H9 (cell line): ENCODE results near the gene ZNF423. TPM values are rescaled to one million over a fixed set of nuclear protein-coding genes. Genes with fewer than 3 reads are reported as not detected.

Experiments used
- DNase-seq: peaks from one replicate; pipeline ENCODE4 v3.0.0-alpha.2; 2017
- H2AFZ ChIP-seq: one replicate; pipeline ENCODE4 v1.6.1; 2013; ENCODE audit warnings: mild to moderate bottlenecking, low read length, control low read depth, moderate library complexity
- H2AK5ac ChIP-seq: 2 replicates; pipeline ENCODE4 v1.6.1; 2013; ENCODE audit warnings: low read length, control low read depth, mixed read lengths; ENCODE audit not compliant: insufficient read length
- H2BK120ac ChIP-seq: one replicate; pipeline ENCODE4 v1.6.1; 2013; ENCODE audit warnings: low read depth, mild to moderate bottlenecking, low read length, control low read depth, inconsistent platforms; ENCODE audit not compliant: poor library complexity, severe bottlenecking
- H2BK12ac ChIP-seq: 2 replicates; pipeline ENCODE4 v1.6.1; 2013; ENCODE audit warnings: low read length, control low read depth, mixed read lengths, low read depth; ENCODE audit not compliant: insufficient read length
- H2BK15ac ChIP-seq: 2 replicates; pipeline ENCODE4 v1.6.1; 2013; ENCODE audit warnings: low read depth, low read length, control low read depth
- H2BK20ac ChIP-seq: one replicate; pipeline ENCODE4 v1.6.1; 2013; ENCODE audit warnings: low read depth, mild to moderate bottlenecking, low read length, control low read depth, inconsistent platforms; ENCODE audit not compliant: poor library complexity, severe bottlenecking
- H2BK5ac ChIP-seq: 2 replicates; pipeline ENCODE4 v1.6.1; 2013; ENCODE audit warnings: low read length, control low read depth, mixed read lengths; ENCODE audit not compliant: insufficient read length
- H3K14ac ChIP-seq: 2 replicates; pipeline ENCODE4 v1.6.1; 2013; ENCODE audit warnings: low read length, control low read depth; ENCODE audit not compliant: insufficient read depth
- H3K18ac ChIP-seq: 2 replicates; pipeline ENCODE4 v1.6.1; 2013; ENCODE audit warnings: low read depth, mild to moderate bottlenecking, mixed read lengths, low read length, control low read depth; ENCODE audit not compliant: insufficient read length
- H3K23ac ChIP-seq: 2 replicates; pipeline ENCODE4 v1.6.1; 2013; ENCODE audit warnings: low read length, control low read depth, mixed read lengths, low read depth; ENCODE audit not compliant: insufficient read length
- H3K23me2 ChIP-seq: 2 replicates; pipeline ENCODE4 v1.6.1; 2013; ENCODE audit warnings: low read depth, mild to moderate bottlenecking, mixed read lengths, low read length, control low read depth; ENCODE audit not compliant: insufficient read length, poor library complexity, severe bottlenecking
- H3K27ac ChIP-seq: 2 replicates; pipeline ENCODE4 v1.5.1; 2013; ENCODE audit warnings: low read length, control low read depth, mixed read lengths, low read depth; ENCODE audit not compliant: insufficient read length
- H3K27me3 ChIP-seq: 2 replicates; pipeline ENCODE4 v1.6.1; 2013; ENCODE audit warnings: low read length, control low read depth, inconsistent platforms; ENCODE audit not compliant: insufficient read depth
- H3K4ac ChIP-seq: 2 replicates; pipeline ENCODE4 v1.6.1; 2013; ENCODE audit warnings: low read depth, mild to moderate bottlenecking, control low read depth, inconsistent platforms, low read length, moderate library complexity
- H3K4me1 ChIP-seq: 2 replicates; pipeline ENCODE4 v1.6.1; 2013; ENCODE audit warnings: low read length, control low read depth, inconsistent platforms; ENCODE audit not compliant: insufficient read depth
- H3K4me2 ChIP-seq: 2 replicates; pipeline ENCODE4 v1.6.1; 2013; ENCODE audit warnings: low read length, control low read depth, mixed read lengths; ENCODE audit not compliant: insufficient read length, insufficient read depth
- H3K56ac ChIP-seq: 2 replicates; pipeline ENCODE4 v1.6.1; 2013; ENCODE audit warnings: low read depth, mild to moderate bottlenecking, mixed read lengths, low read length, control low read depth; ENCODE audit not compliant: insufficient read length
- H3K79me1 ChIP-seq: 2 replicates; pipeline ENCODE4 v1.6.1; 2013; ENCODE audit warnings: low read depth, mild to moderate bottlenecking, moderate library complexity, low read length, control low read depth, inconsistent platforms; ENCODE audit not compliant: insufficient read depth, poor library complexity, severe bottlenecking
- H3K79me2 ChIP-seq: 2 replicates; pipeline ENCODE4 v1.6.1; 2013; ENCODE audit warnings: low read length, control low read depth, inconsistent platforms; ENCODE audit not compliant: insufficient read depth
- H3K9ac ChIP-seq: 2 replicates; pipeline ENCODE4 v1.6.1; 2013; ENCODE audit warnings: low read length, control low read depth, mixed read lengths; ENCODE audit not compliant: insufficient read length; ENCODE audit errors: extremely low read depth
- H3K9me3 ChIP-seq: one replicate; pipeline ENCODE4 v1.6.1; 2013; ENCODE audit warnings: low read depth, low read length, inconsistent platforms; ENCODE audit not compliant: control insufficient read depth
- H3T11ph ChIP-seq: one replicate; pipeline ENCODE4 v1.6.1; 2013; ENCODE audit warnings: mild to moderate bottlenecking, low read length, control low read depth, inconsistent platforms
- H4K20me1 ChIP-seq: one replicate; pipeline ENCODE4 v1.6.1; 2013; ENCODE audit not compliant: control insufficient read depth, insufficient read length, insufficient read depth
- H4K5ac ChIP-seq: 2 replicates; pipeline ENCODE4 v1.6.1; 2013; ENCODE audit warnings: low read depth, mild to moderate bottlenecking, mixed read lengths, low read length, control low read depth; ENCODE audit not compliant: insufficient read length
- H4K8ac ChIP-seq: replicated peaks from 2 replicates; pipeline ENCODE4 v1.6.1; 2013; ENCODE audit warnings: low read length, control low read depth, mixed read lengths, low read depth; ENCODE audit not compliant: insufficient read length
- H4K91ac ChIP-seq: 2 replicates; pipeline ENCODE4 v1.6.1; 2013; ENCODE audit warnings: low read depth, mild to moderate bottlenecking, moderate library complexity, mixed read lengths, low read length, control low read depth; ENCODE audit not compliant: insufficient read length
- H3K27ac Mint-ChIP-seq, 3 experiments: 2 replicates in 2 of 3; 3 replicates in 1 of 3; pipeline ENCODE4 v1.8.0; 2020 to 2021; ENCODE audit warnings: mixed read lengths in 3 of 3, mild to moderate bottlenecking in 1 of 3, moderate library complexity in 1 of 3
- H3K27me3 Mint-ChIP-seq: 2 replicates; pipeline ENCODE4 v1.8.0; 2021; ENCODE audit warnings: low read depth, mild to moderate bottlenecking, moderate library complexity, mixed read lengths
- H3K36me3 Mint-ChIP-seq, 3 experiments: 2 replicates in 2 of 3; 3 replicates in 1 of 3; pipeline ENCODE4 v1.8.0; 2020 to 2021; ENCODE audit warnings: low read depth in 3 of 3, mixed read lengths in 3 of 3; ENCODE audit not compliant: insufficient read depth in 1 of 3
- H3K4me1 Mint-ChIP-seq, 2 experiments: 2 replicates each; pipeline ENCODE4 v1.8.0; 2020; ENCODE audit warnings: mixed read lengths in 2 of 2
- H3K4me3 Mint-ChIP-seq, 2 experiments: 2 replicates in 1 of 2; 3 replicates in 1 of 2; pipeline ENCODE4 v1.8.0; 2020 to 2021; ENCODE audit warnings: mild to moderate bottlenecking in 2 of 2, mixed read lengths in 2 of 2, moderate library complexity in 1 of 2
- H3K9me3 Mint-ChIP-seq, 2 experiments: 2 replicates in 1 of 2; 3 replicates in 1 of 2; pipeline ENCODE4 v1.8.0; 2020; ENCODE audit warnings: mild to moderate bottlenecking in 2 of 2, mixed read lengths in 2 of 2, moderate library complexity in 1 of 2
- WGBS: extraction: QIAGEN DNeasy Blood & Tissue Kit; methylation state at CpG from one replicate; pipeline ENCODE4 v1.1.7; 2013; ENCODE audit warnings: missing lambda C conversion rate, low lambda C conversion rate, mixed read lengths; ENCODE audit not compliant: insufficient read length; ENCODE audit errors: extremely low coverage; 5-methylcytosine and 5-hydroxymethylcytosine counted together
- total RNA-seq: library from RNA; stranded (reverse); gene quantifications from 2 replicates; pipeline ENCODE4 v1.2.1, GENCODE V29; 2021
- TF ChIP-seq, protein P1 (sequence below): fragments of 200-600 bp; sonication (generic); conservative IDR thresholded peaks from 3 replicates; pipeline ENCODE4 v1.8.0; 2021; ENCODE audit warnings: antibody characterized with exemption, mild to moderate bottlenecking

Gene ZNF423
- total RNA-seq, 1 experiment from 2014 or later = 51.5 TPM

DNA sequence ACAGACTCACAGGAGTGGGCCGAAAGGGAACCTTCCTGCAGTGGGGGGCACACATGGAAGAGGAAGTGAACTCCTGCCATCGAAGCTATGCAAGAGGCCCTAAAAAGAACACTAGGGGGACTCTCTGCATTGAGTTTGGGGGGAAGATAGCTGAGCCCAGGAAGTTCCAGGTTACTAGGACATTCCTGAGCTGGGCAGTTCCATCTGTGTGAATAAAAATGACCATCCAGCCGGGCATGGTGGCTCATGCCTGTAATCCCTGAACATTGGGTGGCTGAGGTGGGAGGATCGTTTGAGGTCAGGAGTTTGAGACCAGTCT lies 211.8 kb downstream of the ZNF423 start:
- H4K8ac ChIP-seq = no peak overlapping the region
- no peak overlapping the region for H2BK20ac ChIP-seq
- peaks cover 20 to 22% of the 10 kb centered on the region in 2 experiments for H3K9me3 Mint-ChIP-seq
- no peaks in the 10 kb centered on the region for H4K20me1 ChIP-seq
- WGBS = no CpG with 5 or more reads among the region's 4 CpGs
- no peak overlapping the region for H4K91ac ChIP-seq
- no peak for DNase-seq
- no peak overlapping the region for H2AFZ ChIP-seq
- peaks cover 40 to 51% of the 10 kb centered on the region in 2 experiments for H3K4me1 Mint-ChIP-seq
- no peak overlapping the region for H2BK5ac ChIP-seq
- H2AK5ac ChIP-seq = no peak overlapping the region
- peaks cover 2% of the 10 kb centered on the region; the same call in 1 of the 2 replicates for H3K27me3 Mint-ChIP-seq
- H3T11ph ChIP-seq = no peak overlapping the region
- peaks cover 27 to 30% (median 28%) of the 10 kb centered on the region in 3 experiments for H3K36me3 Mint-ChIP-seq
- no peak overlapping the region for H3K18ac ChIP-seq
- TF ChIP-seq, protein P1, sequence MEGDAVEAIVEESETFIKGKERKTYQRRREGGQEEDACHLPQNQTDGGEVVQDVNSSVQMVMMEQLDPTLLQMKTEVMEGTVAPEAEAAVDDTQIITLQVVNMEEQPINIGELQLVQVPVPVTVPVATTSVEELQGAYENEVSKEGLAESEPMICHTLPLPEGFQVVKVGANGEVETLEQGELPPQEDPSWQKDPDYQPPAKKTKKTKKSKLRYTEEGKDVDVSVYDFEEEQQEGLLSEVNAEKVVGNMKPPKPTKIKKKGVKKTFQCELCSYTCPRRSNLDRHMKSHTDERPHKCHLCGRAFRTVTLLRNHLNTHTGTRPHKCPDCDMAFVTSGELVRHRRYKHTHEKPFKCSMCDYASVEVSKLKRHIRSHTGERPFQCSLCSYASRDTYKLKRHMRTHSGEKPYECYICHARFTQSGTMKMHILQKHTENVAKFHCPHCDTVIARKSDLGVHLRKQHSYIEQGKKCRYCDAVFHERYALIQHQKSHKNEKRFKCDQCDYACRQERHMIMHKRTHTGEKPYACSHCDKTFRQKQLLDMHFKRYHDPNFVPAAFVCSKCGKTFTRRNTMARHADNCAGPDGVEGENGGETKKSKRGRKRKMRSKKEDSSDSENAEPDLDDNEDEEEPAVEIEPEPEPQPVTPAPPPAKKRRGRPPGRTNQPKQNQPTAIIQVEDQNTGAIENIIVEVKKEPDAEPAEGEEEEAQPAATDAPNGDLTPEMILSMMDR = peak; percentile 48
- H3K23ac ChIP-seq = no peak overlapping the region
- H3K79me2 ChIP-seq = no peaks in the 10 kb centered on the region
- peak overlapping the region in 2 of 3 experiments; percentile 13 to 45; a peak in 4 of 7 replicates for H3K27ac Mint-ChIP-seq
- no peak overlapping the region for H2BK12ac ChIP-seq
- peak overlapping the region; percentile 45; the same call in 1 of the 2 replicates for H3K14ac ChIP-seq
- H3K4ac ChIP-seq = no peak overlapping the region
- H3K4me1 ChIP-seq = peaks cover 12% of the 10 kb centered on the region; the same call in 1 of the 2 replicates
- peaks cover 4% of the 10 kb centered on the region for H3K9me3 ChIP-seq
- no peak overlapping the region for H3K4me2 ChIP-seq
- H3K27ac ChIP-seq = no peak overlapping the region
- H3K9ac ChIP-seq = no peak overlapping the region
- no peaks in the 10 kb centered on the region for H3K23me2 ChIP-seq
- no peak overlapping the region for H2BK15ac ChIP-seq
- no peak overlapping the region for H3K56ac ChIP-seq
- H2BK120ac ChIP-seq = no peak overlapping the region
- no peak overlapping the region for H4K5ac ChIP-seq
- H3K4me3 Mint-ChIP-seq = no peak overlapping the region
- H3K79me1 ChIP-seq = no peaks in the 10 kb centered on the region
- H3K27me3 ChIP-seq = no peaks in the 10 kb centered on the region
